Measurements from ENCODE around the gene CNTN4. TPM values are rescaled to one million over a fixed set of nuclear protein-coding genes. Genes with fewer than 3 reads are reported as not detected.

Gene CNTN4
- total and polyA plus RNA-seq, 2 of the 8 experiments (the other 6 are each of a cell fraction or from before 2014, with no cell fraction given), result 0.41 to 2.2 TPM

DNA sequence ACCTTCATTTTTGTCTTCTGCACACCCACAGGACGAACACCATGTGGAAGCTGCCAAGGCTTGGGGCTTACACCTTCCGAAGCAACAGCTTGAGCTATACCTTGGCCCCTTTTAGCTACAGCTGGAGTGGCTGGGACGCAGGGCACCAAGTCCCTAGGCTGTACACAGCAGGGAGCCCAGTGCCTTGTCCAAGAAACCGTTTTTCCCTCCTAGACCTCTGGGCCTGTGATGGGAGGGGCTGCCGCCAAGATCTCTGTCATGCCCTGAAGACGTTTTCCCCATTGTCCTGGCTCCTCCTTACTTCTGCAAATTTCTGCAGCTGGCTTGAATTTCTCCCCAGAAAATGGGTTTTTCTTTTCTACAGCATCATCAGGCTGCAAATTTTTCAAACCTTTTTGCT lies 7.8 kb downstream of the CNTN4 start:
- H3K79me1 ChIP-seq (ENCODE audit: low read depth, low read length), result no peaks in the 10 kb centered on the region
- no peak overlapping the region for H4K91ac ChIP-seq (replicated peaks; ENCODE audit: insufficient read length, low read length)
- POLR2A ChIA-PET (ENCODE audit: partially characterized antibody), result no interaction called here
- H3K9me3 ChIP-seq (ENCODE audit: insufficient read depth in 2 of 2, low read depth in 1 of 2, low read length in 1 of 2), result peaks cover 14 to 15% of the 10 kb centered on the region in 2 experiments; a peak in 3 of 4 replicates
- no peak overlapping the region for H3K9ac ChIP-seq (replicated peaks in 1 of 4; ENCODE audit: extremely low read depth in 1 of 4, low read depth in 3 of 4, low read length in 3 of 4)
- no peak overlapping the region for H3K14ac ChIP-seq (ENCODE audit: insufficient read length)
- H2BK15ac ChIP-seq (ENCODE audit: low read length), result no peak overlapping the region
- FAIRE-seq, result no peak
- H3K27me3 ChIP-seq (replicated peaks in 1 of 4; ENCODE audit: control insufficient read depth in 3 of 4, extremely low read depth in 1 of 4, insufficient read depth in 3 of 4, low read length in 3 of 4), result peaks cover 0 to 3% (median under 1%) of the 10 kb centered on the region in 4 experiments; a peak in 3 of 7 replicates
- no peak overlapping the region for H3K23ac ChIP-seq (ENCODE audit: insufficient read length)
- no peak overlapping the region for H3K18ac ChIP-seq (ENCODE audit: extremely low read depth, low read length)
- no peak overlapping the region for H3K4me2 ChIP-seq (ENCODE audit: insufficient read depth in 1 of 2, low read depth in 2 of 2, low read length in 2 of 2)
- H2BK120ac ChIP-seq (replicated peaks; ENCODE audit: low read depth, low read length), result no peak overlapping the region
- H3K4ac ChIP-seq (replicated peaks; ENCODE audit: insufficient read length, low read depth, low read length), result no peak overlapping the region
- H3K79me2 ChIP-seq (ENCODE audit: control insufficient read depth in 1 of 2, insufficient read depth in 2 of 2, low read length in 2 of 2), result no peaks in the 10 kb centered on the region
- H3K27ac ChIP-seq (ENCODE audit: low read depth, low read length), result no peak overlapping the region
- no peak for DNase-seq (ENCODE audit: low read depth in 1 of 2, low spot score in 2 of 2)
- H3K56ac ChIP-seq (replicated peaks; ENCODE audit: insufficient read length, low read depth, low read length), result no peak overlapping the region
- no peaks in the 10 kb centered on the region for H4K20me1 ChIP-seq (replicated peaks in 1 of 2; ENCODE audit: control insufficient read depth in 1 of 2, insufficient read depth in 2 of 2, low read length in 2 of 2)
- peaks cover 2% of the 10 kb centered on the region; the same call in 1 of the 2 replicates for H3K23me2 ChIP-seq (ENCODE audit: low read depth, low read length)
- CTCF ChIA-PET (ENCODE audit: partially characterized antibody), result interaction anchor here (1.7 kb wide), 1 partner anchor 11 kb away, joined by 4 read pairs; no protein-coding TSS in a partner anchor
- H3K4me1 ChIP-seq (replicated peaks in 1 of 4; ENCODE audit: control insufficient read depth in 3 of 4, insufficient read depth in 4 of 4, low read length in 3 of 4), result no peaks in the 10 kb centered on the region
- WGBS, 2 experiments (ENCODE audit: extremely low coverage in 1 of 2, insufficient coverage in 1 of 2, insufficient read length in 1 of 2, insufficient replicate concordance in 2 of 2, low coverage in 1 of 2, low lambda C conversion rate in 2 of 2, missing lambda C conversion rate in 1 of 2), result 76% methylated on average over 5 of the region's 6 CpGs; no CpG with 5 or more reads in 1 of the 2 experiments
- H4K8ac ChIP-seq (ENCODE audit: extremely low read depth, insufficient read depth, low read length), result no peak overlapping the region
- no peak overlapping the region for H2BK5ac ChIP-seq (ENCODE audit: low read depth, low read length)
- H3K36me3 ChIP-seq (ENCODE audit: control insufficient read depth in 2 of 4, insufficient read depth in 4 of 4, low read length in 3 of 4), result peaks cover 0 to 7% (median 0%) of the 10 kb centered on the region in 4 experiments; a peak in 2 of 8 replicates
- H3K4me3 ChIP-seq (ENCODE audit: extremely low read depth in 1 of 4, insufficient read depth in 2 of 4, low read depth in 3 of 4, low read length in 4 of 4), result no peak overlapping the region
- H2AK5ac ChIP-seq (ENCODE audit: low read depth, low read length), result no peak overlapping the region
- H2BK20ac ChIP-seq (ENCODE audit: low read length), result no peak overlapping the region
- H2AFZ ChIP-seq (ENCODE audit: low read length), result no peak overlapping the region
- H2BK12ac ChIP-seq (ENCODE audit: low read depth, low read length), result no peak overlapping the region
- no peak overlapping the region for H4K5ac ChIP-seq (ENCODE audit: insufficient read length, low read depth, low read length)
- TF ChIP-seq SP2 (IDR thresholded peaks at IDR 0.05; ENCODE audit: low read length) (no peak), POLR2AphosphoS5 (IDR thresholded peaks at IDR 0.05; ENCODE audit: low read depth, low read length) (no peak), RBBP5 (IDR thresholded peaks at IDR 0.05; ENCODE audit: borderline replicate concordance, low read depth, low read length) (no peak), YY1 (IDR thresholded peaks at IDR 0.05; ENCODE audit: low read depth, low read length) (no peak), SRF (IDR thresholded peaks at IDR 0.05; ENCODE audit: low read depth, low read length) (no peak), SP4 (IDR thresholded peaks at IDR 0.05; ENCODE audit: low read length) (no peak)
- TF ChIP-seq, protein P1, sequence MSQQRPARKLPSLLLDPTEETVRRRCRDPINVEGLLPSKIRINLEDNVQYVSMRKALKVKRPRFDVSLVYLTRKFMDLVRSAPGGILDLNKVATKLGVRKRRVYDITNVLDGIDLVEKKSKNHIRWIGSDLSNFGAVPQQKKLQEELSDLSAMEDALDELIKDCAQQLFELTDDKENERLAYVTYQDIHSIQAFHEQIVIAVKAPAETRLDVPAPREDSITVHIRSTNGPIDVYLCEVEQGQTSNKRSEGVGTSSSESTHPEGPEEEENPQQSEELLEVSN (IDR thresholded peaks at IDR 0.05), result no peak
